MM.1S (cell line): ENCODE measurements around the gene KRT84.

Source experiments
- DNase-seq: peaks from one replicate; pipeline ENCODE4 v3.0.0-alpha.2; 2015
- H2AFZ ChIP-seq: fragments of 300-600 bp; sonication (generic); 2 replicates; pipeline ENCODE4 v1.6.0; 2016; ENCODE audit warnings: antibody characterized with exemption, low read length
- H3F3A ChIP-seq: fragments of 300-600 bp; sonication (generic); 2 replicates; pipeline ENCODE4 v1.6.1; 2016; ENCODE audit warnings: mild to moderate bottlenecking, antibody characterized with exemption, low read length, moderate library complexity, mixed read lengths; ENCODE audit not compliant: insufficient read depth
- H3K27ac ChIP-seq: fragments of 300-600 bp; sonication (generic); 2 replicates; pipeline ENCODE4 v1.5.1; 2016; ENCODE audit warnings: mild to moderate bottlenecking, low read length
- H3K27me3 ChIP-seq: fragments of 300-600 bp; sonication (generic); replicated peaks from 2 replicates; pipeline ENCODE4 v1.6.0; 2016; ENCODE audit warnings: low read length; ENCODE audit not compliant: insufficient read depth
- H3K36me3 ChIP-seq: fragments of 300-600 bp; sonication (generic); replicated peaks from 2 replicates; pipeline ENCODE4 v1.6.1; 2016; ENCODE audit warnings: mild to moderate bottlenecking, low read length, mixed read lengths; ENCODE audit not compliant: insufficient read depth
- H3K4me1 ChIP-seq: fragments of 300-600 bp; sonication (generic); 2 replicates; pipeline ENCODE4 v1.6.1; 2016; ENCODE audit warnings: low read length, mixed read lengths
- H3K4me2 ChIP-seq: fragments of 300-600 bp; sonication (generic); 2 replicates; pipeline ENCODE4 v1.6.0; 2016; ENCODE audit warnings: low read depth, low read length
- H3K4me3 ChIP-seq: fragments of 300-600 bp; sonication (generic); 2 replicates; pipeline ENCODE4 v1.5.1; 2016; ENCODE audit warnings: low read length, mixed read lengths
- H3K79me2 ChIP-seq: fragments of 300-600 bp; sonication (generic); 2 replicates; pipeline ENCODE4 v1.6.1; 2016; ENCODE audit warnings: mixed run types, low read length, mixed read lengths
- H3K9ac ChIP-seq: fragments of 300-600 bp; sonication (generic); 2 replicates; pipeline ENCODE4 v1.6.1; 2016; ENCODE audit warnings: low read length, mixed read lengths
- H3K9me2 ChIP-seq: fragments of 300-600 bp; sonication (generic); replicated peaks from 2 replicates; pipeline ENCODE4 v1.6.1; 2016; ENCODE audit warnings: mild to moderate bottlenecking, low read length, mixed read lengths; ENCODE audit not compliant: insufficient read depth
- H3K9me3 ChIP-seq: fragments of 300-600 bp; sonication (generic); replicated peaks from 2 replicates; pipeline ENCODE4 v1.6.1; 2016; ENCODE audit warnings: mild to moderate bottlenecking, low read length, mixed read lengths; ENCODE audit not compliant: insufficient read depth
- H4K20me1 ChIP-seq: fragments of 300-600 bp; sonication (generic); 2 replicates; pipeline ENCODE4 v1.6.1; 2016; ENCODE audit warnings: mild to moderate bottlenecking, low read length, moderate library complexity, mixed read lengths; ENCODE audit not compliant: insufficient read depth
- EZH2 ChIP-seq: fragments of 300-600 bp; sonication (generic); optimal IDR thresholded peaks from 2 replicates; pipeline ENCODE3; 2017; ENCODE audit warnings: low read depth, mild to moderate bottlenecking, antibody characterized with exemption, low read length, mixed read lengths
- EZH2phosphoT487 ChIP-seq: fragments of 300-600 bp; sonication (generic); IDR thresholded peaks from 2 replicates; pipeline ENCODE4 v1.6.1; 2018; ENCODE audit warnings: antibody characterized with exemption, low read length
- TF ChIP-seq, protein P1 (sequence below): fragments of 300-600 bp; sonication (generic); IDR thresholded peaks from 2 replicates; pipeline ENCODE4 v1.5.1; 2016; ENCODE audit warnings: antibody characterized with exemption, low read length, mixed read lengths

Gene KRT84

DNA sequence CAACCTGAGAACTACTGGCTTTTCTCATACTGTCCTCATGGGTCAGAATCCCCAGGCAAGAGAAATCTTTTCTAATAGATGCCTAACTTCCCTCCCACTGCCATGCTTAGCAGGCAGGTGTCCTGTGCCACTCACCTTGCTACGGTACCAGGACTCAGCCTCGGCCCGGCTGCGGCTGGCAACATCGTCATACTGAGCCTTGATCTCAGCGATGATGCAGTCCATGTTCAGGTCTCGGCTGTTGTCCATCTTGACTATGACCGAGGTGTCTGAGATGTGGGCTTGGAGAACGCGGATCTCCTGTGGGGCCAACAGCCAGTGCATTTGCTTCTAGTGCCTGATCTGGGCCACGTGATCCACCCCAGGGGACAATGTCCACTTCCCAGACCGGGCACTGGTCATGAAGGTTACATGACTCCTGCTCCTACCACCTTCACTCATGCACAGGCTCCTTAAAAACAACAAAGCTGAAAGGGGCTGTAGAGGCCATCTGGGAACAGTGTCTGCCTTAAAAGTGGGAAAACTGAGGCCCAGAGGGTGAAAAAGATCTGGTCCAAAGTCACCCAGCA is 22.3 kb downstream of the KRT84 start:
- no peak overlapping the region for H3K4me2 ChIP-seq
- H3K4me1 ChIP-seq = peaks cover 6% of the 10 kb centered on the region; the same call in 1 of the 2 replicates
- DNase-seq = no peak
- H3K79me2 ChIP-seq = no peaks in the 10 kb centered on the region
- H3F3A ChIP-seq = no peaks in the 10 kb centered on the region
- no peak overlapping the region for H3K27ac ChIP-seq
- no peaks in the 10 kb centered on the region for H3K9me2 ChIP-seq
- TF ChIP-seq EZH2phosphoT487 (no peak), EZH2 (no peak)
- TF ChIP-seq, protein P1, sequence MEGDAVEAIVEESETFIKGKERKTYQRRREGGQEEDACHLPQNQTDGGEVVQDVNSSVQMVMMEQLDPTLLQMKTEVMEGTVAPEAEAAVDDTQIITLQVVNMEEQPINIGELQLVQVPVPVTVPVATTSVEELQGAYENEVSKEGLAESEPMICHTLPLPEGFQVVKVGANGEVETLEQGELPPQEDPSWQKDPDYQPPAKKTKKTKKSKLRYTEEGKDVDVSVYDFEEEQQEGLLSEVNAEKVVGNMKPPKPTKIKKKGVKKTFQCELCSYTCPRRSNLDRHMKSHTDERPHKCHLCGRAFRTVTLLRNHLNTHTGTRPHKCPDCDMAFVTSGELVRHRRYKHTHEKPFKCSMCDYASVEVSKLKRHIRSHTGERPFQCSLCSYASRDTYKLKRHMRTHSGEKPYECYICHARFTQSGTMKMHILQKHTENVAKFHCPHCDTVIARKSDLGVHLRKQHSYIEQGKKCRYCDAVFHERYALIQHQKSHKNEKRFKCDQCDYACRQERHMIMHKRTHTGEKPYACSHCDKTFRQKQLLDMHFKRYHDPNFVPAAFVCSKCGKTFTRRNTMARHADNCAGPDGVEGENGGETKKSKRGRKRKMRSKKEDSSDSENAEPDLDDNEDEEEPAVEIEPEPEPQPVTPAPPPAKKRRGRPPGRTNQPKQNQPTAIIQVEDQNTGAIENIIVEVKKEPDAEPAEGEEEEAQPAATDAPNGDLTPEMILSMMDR = no peak
- no peaks in the 10 kb centered on the region for H3K9me3 ChIP-seq
- H3K27me3 ChIP-seq = peaks cover 88% of the 10 kb centered on the region
- no peak overlapping the region for H3K9ac ChIP-seq
- H3K36me3 ChIP-seq = no peaks in the 10 kb centered on the region
- H3K4me3 ChIP-seq = no peak overlapping the region
- no peak overlapping the region for H2AFZ ChIP-seq
- no peaks in the 10 kb centered on the region for H4K20me1 ChIP-seq

DNA sequence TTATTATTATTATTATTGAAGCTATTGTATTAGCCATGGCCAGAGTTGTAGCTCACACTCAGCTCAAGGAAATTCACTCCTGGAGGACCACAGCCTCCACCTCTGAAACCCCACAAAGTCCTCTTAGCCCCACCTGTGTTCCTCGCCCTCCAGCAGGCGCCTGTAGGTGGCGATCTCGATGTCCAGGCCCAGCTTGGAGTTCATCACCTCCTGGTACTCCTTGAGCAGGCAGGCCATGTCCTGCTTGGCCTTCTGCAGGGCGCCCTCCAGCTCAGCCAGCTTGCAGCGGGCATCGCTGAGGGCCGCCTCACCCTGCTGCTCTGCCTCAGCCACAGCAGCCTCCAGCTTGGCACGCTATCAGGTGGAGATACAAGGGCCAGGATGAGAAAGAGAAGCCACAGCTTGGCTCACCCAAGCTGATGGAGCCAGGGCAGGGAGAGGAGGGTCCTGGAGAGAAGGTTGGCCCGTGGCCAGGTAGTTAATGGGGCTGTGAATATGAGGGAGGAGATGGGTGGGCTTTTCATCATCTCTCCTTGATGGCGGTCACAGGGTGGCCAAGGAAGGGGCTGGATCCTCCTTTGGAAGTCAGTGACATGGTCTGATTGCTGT is 23.2 kb downstream of the KRT84 start:
- H2AFZ ChIP-seq = no peak overlapping the region
- no peaks in the 10 kb centered on the region for H3K79me2 ChIP-seq
- no peak overlapping the region for H3K27ac ChIP-seq
- H3K9me3 ChIP-seq = no peaks in the 10 kb centered on the region
- no peaks in the 10 kb centered on the region for H3K36me3 ChIP-seq
- H4K20me1 ChIP-seq = no peaks in the 10 kb centered on the region
- TF ChIP-seq, protein P1 = peak; percentile 34
- TF ChIP-seq EZH2phosphoT487 = no peak
- H3K4me2 ChIP-seq = no peak overlapping the region
- DNase-seq = no peak
- H3K4me3 ChIP-seq = no peak overlapping the region
- peaks cover 6% of the 10 kb centered on the region; the same call in 1 of the 2 replicates for H3K4me1 ChIP-seq
- no peak overlapping the region for H3K9ac ChIP-seq
- no peaks in the 10 kb centered on the region for H3K9me2 ChIP-seq
- peaks cover 88% of the 10 kb centered on the region for H3K27me3 ChIP-seq
- H3F3A ChIP-seq = no peaks in the 10 kb centered on the region

DNA sequence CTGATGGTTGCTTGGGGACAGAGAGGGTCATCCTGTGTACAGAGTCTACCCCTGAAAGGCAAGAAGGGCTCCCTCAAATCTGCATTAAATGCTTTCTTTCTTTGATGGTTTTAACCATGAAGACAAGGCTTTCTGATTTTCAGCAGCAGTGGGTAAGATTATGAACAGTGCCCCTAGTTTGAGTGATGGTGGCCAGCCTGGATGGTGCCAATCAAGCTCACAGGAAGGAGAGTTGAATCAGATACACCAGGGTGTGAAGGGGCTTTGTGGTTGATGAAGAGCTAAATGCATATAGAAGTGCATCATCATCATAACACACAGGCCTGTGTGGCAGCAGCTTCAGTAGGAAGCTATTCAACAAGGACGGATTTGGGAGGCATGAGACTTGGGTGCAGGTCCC is 23.9 kb downstream of the KRT84 start:
- Histone ChIP-seq H4K20me1 (no peaks in the 10 kb centered on the region), H3K4me3 (no peak overlapping the region), H3K36me3 (no peaks in the 10 kb centered on the region), H3K4me1 (peaks cover 6% of the 10 kb centered on the region; the same call in 1 of the 2 replicates), H3K27me3 (peaks cover 88% of the 10 kb centered on the region), H2AFZ (no peak overlapping the region), H3F3A (no peaks in the 10 kb centered on the region), H3K9ac (no peak overlapping the region), H3K9me3 (no peaks in the 10 kb centered on the region), H3K27ac (no peak overlapping the region), H3K79me2 (no peaks in the 10 kb centered on the region), H3K4me2 (no peak overlapping the region), H3K9me2 (no peaks in the 10 kb centered on the region)
- no peak for TF ChIP-seq EZH2
- TF ChIP-seq, protein P1 = no peak
- no peak for DNase-seq
